ENCODE results near the gene RGS19.
"Not testable (repeated sequence)": the region's sequence is repeated elsewhere in the genome, so short reads cannot be mapped to it uniquely, and the experiment has no call there.

- TF ChIP-seq EZH2 (IDR thresholded peaks at IDR 0.05; ENCODE audit: low read length, unreplicated experiment); CTCF (conservative IDR thresholded peaks at IDR 0.05; ENCODE audit: low read depth, low read length): not testable (repeated sequence)
Observed at GRCh38 chr20:64087226-64087825, 8.0 kb upstream of the RGS19 start.

Measured in PC-3 (cell line).